HepG2 (cell line): Measurements from ENCODE around the gene SEC24A. TPM values are rescaled to one million over a fixed set of nuclear protein-coding genes. Genes with fewer than 3 reads are reported as not detected.

Source experiments
- ATAC-seq: fragments of 200-7000 bp; cut with Tn5 transposase; 3 replicates; pipeline ENCODE4 v1.9.1; 2020; ENCODE audit warnings: mild to moderate bottlenecking, moderate library complexity
- BruUV-seq: library from RNA; stranded (reverse); fragments of 400-500 nt; replicated peaks from 2 replicates; lab custom pipeline; 2021; lab: Mats Ljungman, UMichigan
- CTCF ChIA-PET: fragments of 300-600 bp; formaldehyde crosslinking; extraction: SDS; loops from one replicate; lab custom pipeline; 2021; ENCODE audit warnings: low total read pairs, inconsistent platforms, low intra/inter-chr PET ratio; lab: Yijun Ruan, JAX
- POLR2A ChIA-PET: fragments of 350-600 bp; sonication (Branson Sonifier 250); formaldehyde crosslinking; loops from one replicate; lab custom pipeline; 2020; ENCODE audit warnings: antibody characterized with exemption, inconsistent platforms; lab: Yijun Ruan, JAX
- DNase-seq: peaks from one replicate; pipeline ENCODE4 v3.0.0-alpha.2; 2015; ENCODE audit warnings: low spot score
- FAIRE-seq: peaks from 3 replicates; lab custom pipeline; 2011; peaks lifted over from hg19 to GRCh38; lab: Jason Lieb, UNC
- H2AFZ ChIP-seq: one replicate; pipeline ENCODE4 v1.6.1; 2011; ENCODE audit warnings: low read length, inconsistent platforms
- H3K27ac ChIP-seq: fragments of 300-600 bp; 3 replicates; pipeline ENCODE4 v1.8.0; 2011; ENCODE audit warnings: mixed run types, mild to moderate bottlenecking, mixed read lengths, low read length, inconsistent platforms; ENCODE audit not compliant: insufficient read depth; ENCODE audit errors: extremely low read length
- H3K27me3 ChIP-seq, 2 experiments: fragments of 200-600 bp in 1 of 2; 2 replicates in 1 of 2; 3 replicates in 1 of 2; pipeline versions ENCODE4 v1.6.0 to v1.8.0; 2011; ENCODE audit warnings: low read length in 2 of 2, mild to moderate bottlenecking in 2 of 2, moderate library complexity in 2 of 2, inconsistent platforms in 1 of 2; ENCODE audit not compliant: insufficient read depth in 2 of 2, control insufficient read depth in 1 of 2
- H3K36me3 ChIP-seq, 2 experiments: fragments of 200-600 bp in 1 of 2; replicated peaks in 1 of 2; 2 replicates in 1 of 2; 3 replicates in 1 of 2; pipeline versions ENCODE4 v1.5.1 to v1.8.0; 2011; ENCODE audit warnings: low read length in 2 of 2, inconsistent platforms in 1 of 2; ENCODE audit not compliant: insufficient read depth in 2 of 2, control insufficient read depth in 1 of 2
- H3K4me1 ChIP-seq: 2 replicates; pipeline ENCODE4 v1.5.1; 2012; ENCODE audit warnings: low read length, inconsistent platforms; ENCODE audit not compliant: insufficient read depth
- H3K4me2 ChIP-seq: 2 replicates; pipeline ENCODE4 v1.6.0; 2011; ENCODE audit warnings: low read depth, low read length, inconsistent platforms
- H3K4me3 ChIP-seq, 3 experiments: fragments of 200-600 bp in 1 of 3; sonication (generic), shearing (Covaris generic) in 1 of 3; replicated peaks in 1 of 3; 2 replicates each; pipeline ENCODE4 v1.5.1; 2011 to 2016; ENCODE audit warnings: low read length in 3 of 3, inconsistent platforms in 2 of 3, low read depth in 2 of 3, mild to moderate bottlenecking in 2 of 3, control low read depth in 1 of 3, mixed read lengths in 1 of 3; ENCODE audit not compliant: insufficient read depth in 1 of 3
- H3K79me2 ChIP-seq: one replicate; pipeline ENCODE4 v1.6.1; 2011; ENCODE audit warnings: low read length, inconsistent platforms; ENCODE audit not compliant: insufficient read depth
- H3K9ac ChIP-seq: 2 replicates; pipeline ENCODE4 v1.6.0; 2011; ENCODE audit warnings: mild to moderate bottlenecking, low read depth, low read length, inconsistent platforms; ENCODE audit not compliant: insufficient read depth
- H3K9me3 ChIP-seq: 2 replicates; pipeline ENCODE4 v1.5.1; 2012; ENCODE audit warnings: mild to moderate bottlenecking, low read length
- H4K20me1 ChIP-seq: 2 replicates; pipeline ENCODE4 v1.6.0; 2011; ENCODE audit warnings: inconsistent platforms, mild to moderate bottlenecking, low read length, moderate library complexity; ENCODE audit not compliant: insufficient read depth
- JUND ChIP-seq: sonication (generic); formaldehyde crosslinking; IDR thresholded peaks from 2 replicates; pipeline ENCODE4 v1.8.0; 2022; ENCODE audit warnings: mild to moderate bottlenecking, missing genetic modification reagents
- KAT7 ChIP-seq: IDR thresholded peaks from 2 replicates; pipeline ENCODE4 v1.6.1; 2018; ENCODE audit warnings: borderline replicate concordance, missing compliant biosample characterization
- LCORL ChIP-seq, 2 experiments: fragments of 450-650 bp in 1 of 2; sonication (generic) in 1 of 2; formaldehyde crosslinking in 1 of 2; IDR thresholded peaks; 2 replicates each; pipeline versions ENCODE4 v1.5.0 to v1.6.1; 2017 to 2020; ENCODE audit warnings: antibody characterized with exemption in 1 of 2, missing genetic modification reagents in 1 of 2
- MYC ChIP-seq: sonication (generic); formaldehyde crosslinking; IDR thresholded peaks from 2 replicates; pipeline ENCODE4 v1.9.0; 2021; ENCODE audit warnings: missing genetic modification reagents, borderline replicate concordance
- NONO ChIP-seq, 2 experiments: fragments of 450-650 bp in 1 of 2; sonication (generic) in 1 of 2; formaldehyde crosslinking in 1 of 2; IDR thresholded peaks in 1 of 2; conservative IDR thresholded peaks in 1 of 2; 2 replicates each; pipeline versions ENCODE4 v1.6.1 to v1.8.0; 2017 to 2022; ENCODE audit warnings: mild to moderate bottlenecking in 1 of 2, missing genetic modification reagents in 1 of 2, moderate library complexity in 1 of 2
- STAT5B ChIP-seq: sonication (generic); formaldehyde crosslinking; IDR thresholded peaks from 2 replicates; pipeline ENCODE4 v1.4.0; 2020; ENCODE audit warnings: missing genetic modification reagents
- TAF15 ChIP-seq: fragments of 200-400 bp; formaldehyde crosslinking; IDR thresholded peaks from one replicate; pipeline ENCODE4 v1.6.1; 2018; ENCODE audit warnings: mild to moderate bottlenecking, low read depth, low read length; ENCODE audit not compliant: poor library complexity, severe bottlenecking
- TEAD3 ChIP-seq: optimal IDR thresholded peaks from 2 replicates; pipeline ENCODE3; 2016; ENCODE audit warnings: borderline replicate concordance
- XBP1 ChIP-seq: sonication (generic); formaldehyde crosslinking; IDR thresholded peaks from 2 replicates; pipeline ENCODE4 v1.5.0; 2020; ENCODE audit warnings: missing genetic modification reagents
- ZFP36L1 ChIP-seq: sonication (generic); formaldehyde crosslinking; IDR thresholded peaks from 2 replicates; pipeline ENCODE4 v1.8.0; 2022; ENCODE audit warnings: mild to moderate bottlenecking, missing genetic modification reagents, moderate library complexity
- ZMYM3 ChIP-seq: sonication (generic); formaldehyde crosslinking; IDR thresholded peaks from 2 replicates; pipeline ENCODE4 v1.5.1; 2020; ENCODE audit warnings: mild to moderate bottlenecking, missing genetic modification reagents
- ZNF713 ChIP-seq: sonication (generic); formaldehyde crosslinking; IDR thresholded peaks from 2 replicates; pipeline ENCODE4 v1.4.0; 2020; ENCODE audit warnings: mild to moderate bottlenecking, missing genetic modification reagents
- WGBS: methylation state at CpG from one replicate; pipeline ENCODE4 v1.1.6; 2017; ENCODE audit warnings: low lambda C conversion rate; 5-methylcytosine and 5-hydroxymethylcytosine counted together
- in situ Hi-C: cut with HindIII; loops from 2 replicates; pipeline ENCODE4 v1.10.0; 2017; ENCODE audit warnings: low pct_unique_long_range_greater_than_20kb; ENCODE audit not compliant: extremely low pct_ligation_motif_present
- intact Hi-C: fragments of 100-400 bp; cut with micrococcal nuclease; formaldehyde crosslinking; loops from one replicate; pipeline ENCODE4 v1.10.0; 2022; ENCODE audit not compliant: unreplicated experiment
- polyA plus RNA-seq, 8 experiments: library from polyadenylated mRNA; depleted of rRNA in 3 of 8; stranded (reverse) in 7 of 8; unstranded in 1 of 8; fragments of >200 nt; fragmentation: Illumina TruSeq in 4 of 8; extraction: Trizol in 4 of 8; gene quantifications; 2 replicates each; pipeline versions ENCODE4 v1.2.1 to v1.2.3, GENCODE V29; 2011 to 2016; ENCODE audit warnings: low read depth in 4 of 8, missing spikeins in 1 of 8, mixed read lengths in 1 of 8; ENCODE audit not compliant: insufficient read depth in 1 of 8
- total RNA-seq, 5 experiments: library from RNA; depleted of rRNA; stranded (reverse); fragments of >200 nt; fragmentation: Illumina TruSeq; extraction: Trizol; gene quantifications; 2 replicates each; pipeline ENCODE4 v1.2.3, GENCODE V29; 2016; ENCODE audit warnings: low read depth in 1 of 5
- TF ChIP-seq, protein P1 (sequence below): IDR thresholded peaks from 2 replicates; pipeline ENCODE4 v1.6.1; 2016

The SEC24A gene
- total and polyA plus RNA-seq, 2 of the 13 experiments (the other 11 are each of a cell fraction or from before 2014, with no cell fraction given) = 30.5 to 56.8 TPM

- Histone ChIP-seq H3K4me3 (0 out of 6 replicates have a peak overlapping the region, but pooled peaks of 1 of the 3 experiments have one; percentile 7), H3K9ac (no peak overlapping the region), H3K36me3 (peaks cover 0 to 18% of the 10 kb centered on the region in 2 experiments; a peak in 2 of 5 replicates), H2AFZ (no peak overlapping the region), H3K4me2 (peak overlapping the region; percentile 47; the same call in 1 of the 2 replicates), H3K27me3 (no peaks in the 10 kb centered on the region), H3K4me1 (peaks cover 75% of the 10 kb centered on the region), H3K27ac (no peak overlapping the region), H3K9me3 (no peaks in the 10 kb centered on the region), H4K20me1 (peaks cover 23% of the 10 kb centered on the region), H3K79me2 (peaks cover 75% of the 10 kb centered on the region)
- ChIA-PET CTCF (no interaction called here), POLR2A (interaction anchor here (1.2 to 1.4 kb wide), 2 partner anchors 13 to 25 kb away, joined by 3 to 5 read pairs; no protein-coding TSS in a partner anchor)
- intact Hi-C loops = loop anchor here (2.0 kb wide), 1 partner anchor 65 kb away; no protein-coding TSS in a partner anchor
- DNase-seq (no peak), FAIRE-seq (no peak), ATAC-seq (no peak)
- WGBS = 83% methylated on average over 4 of the region's 4 CpGs
- BruUV-seq = no TSS peak
- no peak for TF ChIP-seq ZMYM3 (CRISPR knock-in tag)
- TF ChIP-seq KAT7 (CRISPR knock-in tag) = no peak
- TF ChIP-seq TAF15 = no peak
- TF ChIP-seq MYC (CRISPR knock-in tag) = no peak
- no peak for TF ChIP-seq STAT5B
- no peak for TF ChIP-seq XBP1 (CRISPR knock-in tag)
- no peak for TF ChIP-seq LCORL (IDR thresholded peaks at IDR 0.05)
- TF ChIP-seq LCORL (CRISPR knock-in tag; IDR thresholded peaks at IDR 0.05) = no peak
- TF ChIP-seq ZFP36L1 (CRISPR knock-in tag) = no peak
- in situ Hi-C loops = no loop called here
Observed at GRCh38 chr5:134651531-134651930, 2.9 kb downstream of the SEC24A start.

- POLR2A ChIA-PET = interaction anchor here (1.0 kb wide), 3 partner anchors 8 to 18 kb away, joined by 4 to 7 read pairs (median 6); partner anchors contain the start of gene SEC24A
- TF ChIP-seq, protein P1, sequence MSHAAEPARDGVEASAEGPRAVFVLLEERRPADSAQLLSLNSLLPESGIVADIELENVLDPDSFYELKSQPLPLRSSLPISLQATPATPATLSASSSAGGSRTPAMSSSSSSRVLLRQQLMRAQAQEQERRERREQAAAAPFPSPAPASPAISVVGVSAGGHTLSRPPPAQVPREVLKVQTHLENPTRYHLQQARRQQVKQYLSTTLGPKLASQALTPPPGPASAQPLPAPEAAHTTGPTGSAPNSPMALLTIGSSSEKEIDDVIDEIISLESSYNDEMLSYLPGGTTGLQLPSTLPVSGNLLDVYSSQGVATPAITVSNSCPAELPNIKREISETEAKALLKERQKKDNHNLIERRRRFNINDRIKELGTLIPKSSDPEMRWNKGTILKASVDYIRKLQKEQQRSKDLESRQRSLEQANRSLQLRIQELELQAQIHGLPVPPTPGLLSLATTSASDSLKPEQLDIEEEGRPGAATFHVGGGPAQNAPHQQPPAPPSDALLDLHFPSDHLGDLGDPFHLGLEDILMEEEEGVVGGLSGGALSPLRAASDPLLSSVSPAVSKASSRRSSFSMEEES (CRISPR knock-in tag) = no peak
- TF ChIP-seq TEAD3 (CRISPR knock-in tag) = peak; percentile 83
- no peak for TF ChIP-seq NONO (IDR thresholded peaks at IDR 0.05)
- 0 out of 2 replicates have a peak, but pooled peaks have one; percentile 30 for TF ChIP-seq NONO (CRISPR knock-in tag; conservative IDR thresholded peaks at IDR 0.05)
- no peak for TF ChIP-seq ZNF713
- TF ChIP-seq JUND (CRISPR knock-in tag) = 0 out of 2 replicates have a peak, but pooled peaks have one; percentile 24
Observed at GRCh38 chr5:134656690-134657089, 8.1 kb downstream of the SEC24A start.

More at GRCh38 chr5:134656690-134657089, 8.1 kb downstream of the SEC24A start:
- intact Hi-C loops = no loop called here
- BruUV-seq = no TSS peak
- Histone ChIP-seq H3K36me3 (peaks cover 5 to 37% of the 10 kb centered on the region in 2 experiments), H2AFZ (no peak overlapping the region), H3K4me2 (no peak overlapping the region), H3K27ac (peak overlapping the region; percentile 38), H3K79me2 (peaks cover 91% of the 10 kb centered on the region), H3K9me3 (no peaks in the 10 kb centered on the region), H4K20me1 (peaks cover 59% of the 10 kb centered on the region), H3K4me3 (no peak overlapping the region), H3K9ac (no peak overlapping the region), H3K27me3 (no peaks in the 10 kb centered on the region), H3K4me1 (peaks cover 59% of the 10 kb centered on the region)
- CTCF ChIA-PET = no interaction called here
- in situ Hi-C loops = no loop called here
- FAIRE-seq (no peak), DNase-seq (peak; percentile 64), ATAC-seq (peak; percentile 45)
- 52% methylated on average over 8 of the region's 8 CpGs for WGBS
